Measurements from ENCODE around the gene HCRT.
"Not testable (repeated sequence)": the region's sequence is repeated elsewhere in the genome, so short reads cannot be mapped to it uniquely, and the experiment has no call there.

DNA sequence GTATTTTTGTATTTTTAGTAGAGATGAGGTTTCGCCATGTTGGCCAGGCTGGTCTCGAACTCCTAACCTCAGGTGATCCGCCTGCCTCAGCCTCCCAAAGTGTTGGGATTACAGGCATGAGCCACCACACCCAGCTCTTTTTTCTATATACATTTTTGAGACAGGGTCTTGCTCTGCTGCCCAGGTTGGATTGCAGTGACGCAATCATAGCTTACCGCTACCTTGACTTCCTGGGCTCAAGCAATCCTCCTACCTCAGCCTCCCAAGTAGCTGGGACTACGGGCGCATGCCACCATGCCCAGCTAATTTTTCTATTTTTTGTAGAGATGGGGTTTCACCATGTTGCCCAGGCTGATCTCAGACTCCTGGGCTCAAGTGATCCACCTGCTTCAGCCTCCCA is 44.6 kb downstream of the HCRT start:
- TF ChIP-seq CTCF (IDR thresholded peaks at IDR 0.05; ENCODE audit: poor library complexity, severe bottlenecking); SMC3 (conservative IDR thresholded peaks at IDR 0.05; ENCODE audit: poor library complexity); EZH2 (IDR thresholded peaks at IDR 0.05; ENCODE audit: borderline replicate concordance, insufficient read depth, low read length, poor library complexity, severe bottlenecking); RAD21 (conservative IDR thresholded peaks at IDR 0.05): not testable (repeated sequence)

Data from neural cell (in vitro differentiated cells).